Astrocyte (in vitro differentiated cells and primary cell): ENCODE data around the gene GSK3B.

ENCODE experiments used
- CTCF ChIP-seq: IDR thresholded peaks from 2 replicates; pipeline ENCODE4 v1.5.1; 2011; ENCODE audit warnings: low read depth, mild to moderate bottlenecking, inconsistent platforms, low read length, moderate library complexity; ENCODE audit not compliant: insufficient read depth
- EZH2 ChIP-seq: IDR thresholded peaks from 2 replicates; pipeline ENCODE4 v1.6.1; 2012; ENCODE audit warnings: mild to moderate bottlenecking, low read length, inconsistent platforms; ENCODE audit not compliant: insufficient read depth

GRCh38 chr3:120125992-120126391 lies 31.7 kb upstream of the GSK3B start:
- TF ChIP-seq CTCF (no peak), EZH2 (no peak)
